Measurements from ENCODE around the gene AP5Z1.

AP5Z1 gene

DNA sequence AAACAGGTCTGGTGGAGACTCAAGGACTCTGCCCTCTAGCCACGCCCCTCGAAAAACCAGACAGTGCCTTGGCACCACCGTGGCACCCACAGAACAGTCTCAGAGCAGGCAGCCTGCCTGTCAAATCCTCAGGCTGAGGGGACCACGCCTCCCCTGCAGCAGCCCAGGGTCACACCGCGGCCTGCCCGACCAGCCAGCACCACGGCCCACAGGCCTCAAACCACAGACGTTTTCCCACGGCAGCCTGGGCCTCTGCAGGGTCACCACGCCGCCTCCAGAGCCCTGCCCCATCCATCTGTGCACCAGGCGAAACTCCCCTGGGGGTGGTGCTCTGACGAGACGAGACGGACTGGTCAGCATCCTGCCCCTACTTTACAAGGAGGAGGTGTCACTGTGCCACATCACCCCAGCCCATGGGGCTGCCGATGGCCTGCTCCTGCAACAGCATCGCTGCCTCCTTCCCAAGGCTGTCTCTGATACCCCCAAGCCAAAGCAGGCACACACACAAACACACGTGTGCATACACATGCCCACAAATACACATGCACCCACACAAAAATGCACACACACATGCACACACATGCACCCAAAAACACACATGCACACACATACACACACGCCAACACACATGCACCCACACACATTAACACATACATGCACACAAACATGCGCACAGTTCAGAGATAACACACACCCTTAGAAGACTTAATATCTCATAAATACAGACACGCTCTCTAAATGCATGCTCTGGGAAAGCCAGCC lies 61.8 kb downstream of the AP5Z1 start:
- no peak for DNase-seq (ENCODE audit: low read depth, low spot score)
- H3K9ac ChIP-seq (ENCODE audit: insufficient read length) = no peak overlapping the region
- no peak overlapping the region for H3K27ac ChIP-seq
- no peaks in the 10 kb centered on the region for H3K9me3 ChIP-seq (ENCODE audit: low read depth, low read length)
- TF ChIP-seq POLR2AphosphoS5 (IDR thresholded peaks at IDR 0.05; ENCODE audit: borderline replicate concordance, low read depth, low read length) = no peak
- TF ChIP-seq FOXP2 (optimal IDR thresholded peaks at IDR 0.05; ENCODE audit: control extremely low read depth, extremely low read length, insufficient read depth) = no peak
- no peak for TF ChIP-seq EZH2 (IDR thresholded peaks at IDR 0.05)
- no peak overlapping the region for H3K4me3 ChIP-seq
- no peaks in the 10 kb centered on the region for H3K36me3 ChIP-seq (ENCODE audit: insufficient read depth, low read length)

DNA sequence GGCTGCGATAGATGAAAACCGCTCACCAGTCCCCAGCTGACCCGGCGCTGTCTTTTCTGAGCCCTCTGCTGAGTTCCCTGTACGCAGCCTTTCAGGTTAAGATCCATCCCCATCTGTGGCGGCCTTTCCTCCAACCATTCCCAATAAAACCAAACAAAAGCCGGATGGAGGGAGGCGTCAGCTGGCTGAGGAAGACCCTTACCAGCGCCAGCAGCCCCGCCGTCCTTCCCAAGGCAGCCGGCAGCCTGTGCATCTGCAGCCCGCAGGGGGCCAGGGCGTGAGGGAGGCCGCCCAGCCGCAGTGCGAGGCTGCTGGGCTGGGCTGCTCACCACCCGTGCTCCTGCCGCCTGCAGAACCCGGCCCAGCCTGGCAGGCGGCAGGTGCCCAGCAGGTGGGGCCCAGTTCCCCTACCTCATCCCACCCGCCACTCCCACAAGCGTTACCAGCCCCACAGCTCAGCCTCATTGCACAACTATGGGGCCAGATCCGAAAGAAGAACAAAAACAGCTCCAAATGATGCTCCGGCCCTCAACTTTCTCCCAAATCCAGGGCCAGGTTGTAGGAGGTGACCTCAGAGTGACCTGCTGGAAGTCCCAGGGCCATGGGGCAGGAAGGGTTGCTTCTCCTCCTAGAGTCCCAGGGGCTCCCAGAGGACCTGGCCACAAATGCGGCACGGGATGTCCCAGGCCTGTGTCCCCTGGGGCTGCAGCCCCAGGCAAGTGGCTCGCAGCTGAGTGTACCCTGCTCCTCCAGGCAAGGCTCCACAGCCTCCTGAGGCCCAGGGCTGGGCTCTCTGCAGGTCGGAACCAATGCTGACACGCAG lies 62.6 kb downstream of the AP5Z1 start:
- DNase-seq (ENCODE audit: low read depth, low spot score) = no peak
- Histone ChIP-seq H3K4me3 (no peak overlapping the region), H3K36me3 (ENCODE audit: insufficient read depth, low read length) (no peaks in the 10 kb centered on the region), H3K27ac (no peak overlapping the region), H3K9ac (ENCODE audit: insufficient read length) (no peak overlapping the region), H3K9me3 (ENCODE audit: low read depth, low read length) (no peaks in the 10 kb centered on the region)
- TF ChIP-seq FOXP2 (optimal IDR thresholded peaks at IDR 0.05; ENCODE audit: control extremely low read depth, extremely low read length, insufficient read depth) = no peak
- no peak for TF ChIP-seq POLR2AphosphoS5 (IDR thresholded peaks at IDR 0.05; ENCODE audit: borderline replicate concordance, low read depth, low read length)
- no peak for TF ChIP-seq EZH2 (IDR thresholded peaks at IDR 0.05)

- DNase-seq (ENCODE audit: low read depth, low spot score) = no peak
Measured at GRCh38 chr7:4838626-4839334, 63.4 kb downstream of the AP5Z1 start.

DNA sequence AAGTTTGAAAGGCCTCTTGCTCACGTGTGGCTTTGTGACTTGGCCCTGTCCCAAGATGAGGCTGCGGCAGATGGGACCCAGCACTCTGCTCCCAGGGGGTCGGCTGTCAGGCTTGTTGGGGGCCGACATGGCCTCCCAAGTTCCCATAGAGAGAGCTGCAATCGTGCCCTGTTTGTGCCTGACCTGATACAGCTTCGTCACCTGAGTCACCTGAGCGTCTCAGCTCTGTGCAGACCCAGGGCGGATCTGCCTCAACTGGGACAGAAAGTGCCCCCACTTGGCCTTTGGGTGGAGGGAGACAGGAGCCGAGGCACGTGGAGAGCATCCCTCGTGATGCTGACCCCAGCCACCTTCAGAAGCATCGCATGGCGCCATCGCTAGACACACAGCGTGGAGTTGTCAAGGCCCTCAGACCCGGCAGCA lies 64.7 kb downstream of the AP5Z1 start:
- Histone ChIP-seq H3K9me3 (ENCODE audit: low read depth, low read length) (no peaks in the 10 kb centered on the region), H3K27ac (no peak overlapping the region), H3K9ac (ENCODE audit: insufficient read length) (no peak overlapping the region), H3K4me3 (no peak overlapping the region), H3K36me3 (ENCODE audit: insufficient read depth, low read length) (no peaks in the 10 kb centered on the region)
- DNase-seq (ENCODE audit: low read depth, low spot score) = no peak
- TF ChIP-seq FOXP2 (optimal IDR thresholded peaks at IDR 0.05; ENCODE audit: control extremely low read depth, extremely low read length, insufficient read depth) (no peak), POLR2AphosphoS5 (IDR thresholded peaks at IDR 0.05; ENCODE audit: borderline replicate concordance, low read depth, low read length) (no peak), EZH2 (IDR thresholded peaks at IDR 0.05) (no peak)

More at GRCh38 chr7:4838626-4839334, 63.4 kb downstream of the AP5Z1 start:
- Histone ChIP-seq H3K4me3 (no peak overlapping the region), H3K27ac (no peak overlapping the region), H3K36me3 (ENCODE audit: insufficient read depth, low read length) (no peaks in the 10 kb centered on the region), H3K9me3 (ENCODE audit: low read depth, low read length) (no peaks in the 10 kb centered on the region), H3K9ac (ENCODE audit: insufficient read length) (no peak overlapping the region)
- no peak for TF ChIP-seq EZH2 (IDR thresholded peaks at IDR 0.05)
- no peak for TF ChIP-seq POLR2AphosphoS5 (IDR thresholded peaks at IDR 0.05; ENCODE audit: borderline replicate concordance, low read depth, low read length)
- no peak for TF ChIP-seq FOXP2 (optimal IDR thresholded peaks at IDR 0.05; ENCODE audit: control extremely low read depth, extremely low read length, insufficient read depth)

Data from SK-N-MC (cell line).